GM18909 (cell line): ENCODE data around the gene HABP4.
"Not testable (repeated sequence)": the region's sequence is repeated elsewhere in the genome, so short reads cannot be mapped to it uniquely, and the experiment has no call there.

Experiments used
- ATAC-seq: cut with Tn5 transposase; IDR thresholded peaks from one replicate; pipeline ENCODE4 v1.9.1; 2021; ENCODE audit warnings: mild to moderate bottlenecking; ENCODE audit not compliant: unreplicated experiment, poor library complexity

The HABP4 gene

GRCh38 chr9:96494215-96494800 lies 44.3 kb downstream of the HABP4 start:
- ATAC-seq = no peak

- ATAC-seq = no peak
Observed at GRCh38 chr9:96495341-96495740, 45.4 kb downstream of the HABP4 start.

DNA sequence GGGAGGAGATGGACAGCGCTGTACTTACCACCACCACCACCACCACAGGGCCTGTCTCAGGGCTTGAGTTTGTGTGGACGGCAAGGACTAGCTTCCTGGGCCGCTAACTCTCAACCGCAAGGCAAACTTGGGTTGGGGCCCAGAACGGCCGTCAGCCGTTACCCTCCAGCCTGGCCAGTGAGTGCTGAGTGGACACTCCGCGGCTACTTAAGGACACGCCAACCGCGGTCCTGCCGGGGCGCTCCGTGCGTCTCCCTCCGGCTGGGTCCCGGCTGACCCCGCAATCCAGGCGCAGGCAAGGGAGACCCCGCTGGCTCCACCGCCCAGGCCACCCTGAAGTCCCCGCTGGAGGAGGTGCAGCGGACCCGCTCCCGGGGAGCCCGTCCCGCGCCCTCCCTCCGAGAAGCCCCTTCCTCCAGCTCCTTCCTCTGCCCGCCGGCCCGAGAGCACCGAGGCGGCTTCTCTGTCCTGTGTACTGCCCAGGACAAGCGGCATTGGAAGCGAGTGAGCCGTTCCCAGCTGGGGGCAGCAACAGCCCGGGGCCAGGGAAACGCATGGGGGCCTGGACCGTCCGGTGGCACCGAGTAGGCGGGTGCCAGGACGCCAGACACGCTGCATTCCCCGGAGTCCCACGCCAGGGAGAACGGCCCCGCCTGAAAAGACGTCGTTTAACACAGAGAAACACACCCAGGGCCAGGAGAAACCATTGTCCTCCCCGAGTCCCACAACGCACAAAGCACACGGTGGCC lies 46.6 kb downstream of the HABP4 start:
- ATAC-seq = no peak

DNA sequence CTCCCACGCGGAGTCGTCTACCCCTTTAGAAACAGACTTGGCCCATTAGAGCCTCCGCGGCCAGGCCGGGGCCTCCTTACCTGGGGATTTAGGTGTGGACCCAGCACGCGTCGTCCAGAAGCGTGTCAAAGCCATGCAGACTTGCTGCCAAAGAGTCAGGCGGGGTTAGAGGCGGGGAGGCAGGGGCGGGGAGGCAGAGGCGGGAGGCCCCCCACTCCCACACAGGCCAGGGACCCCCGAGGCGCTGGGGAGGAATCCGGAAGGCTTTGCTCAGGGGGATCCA lies 47.1 kb downstream of the HABP4 start:
- ATAC-seq = no peak

DNA sequence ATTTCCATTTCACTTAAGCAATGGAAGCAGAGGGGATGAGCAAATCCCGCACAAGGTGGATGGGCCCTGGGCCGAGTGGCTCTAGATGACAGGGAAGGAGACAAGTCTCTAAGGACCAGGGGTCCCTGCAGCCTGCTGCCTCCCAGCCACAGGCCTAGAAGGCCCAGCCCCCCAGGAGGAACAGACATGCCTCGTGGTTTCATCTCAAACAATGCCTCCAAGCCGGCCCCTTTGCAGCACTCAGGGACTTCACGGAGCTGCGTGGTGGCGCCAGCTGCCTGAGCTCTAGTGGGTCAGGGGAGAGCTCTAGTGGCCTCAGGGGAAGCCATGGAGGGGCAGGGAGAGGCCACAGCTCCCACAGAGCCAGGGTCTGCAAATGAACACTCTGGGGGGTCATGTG lies 48.8 kb downstream of the HABP4 start:
- no peak for ATAC-seq

DNA sequence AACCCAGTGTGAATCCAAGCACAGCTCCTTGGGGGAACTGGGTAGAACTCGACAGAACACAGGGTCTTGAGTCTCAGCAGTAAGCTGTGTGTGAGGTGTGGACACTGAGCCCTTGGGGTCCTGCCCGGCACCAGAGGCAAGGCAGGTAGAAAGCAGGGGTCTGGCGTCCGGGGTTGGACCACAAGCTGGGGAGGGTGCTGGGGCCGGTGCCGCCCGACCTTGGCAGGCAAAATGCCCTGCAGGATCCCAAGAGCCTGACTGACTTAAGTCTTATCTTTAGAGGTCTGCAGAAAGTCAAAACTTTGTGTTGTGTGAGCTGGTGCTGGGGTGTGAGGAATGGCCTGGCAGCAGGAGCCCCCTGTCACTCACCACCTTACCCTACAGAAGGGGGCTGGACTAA lies 49.3 kb downstream of the HABP4 start:
- ATAC-seq = no peak

DNA sequence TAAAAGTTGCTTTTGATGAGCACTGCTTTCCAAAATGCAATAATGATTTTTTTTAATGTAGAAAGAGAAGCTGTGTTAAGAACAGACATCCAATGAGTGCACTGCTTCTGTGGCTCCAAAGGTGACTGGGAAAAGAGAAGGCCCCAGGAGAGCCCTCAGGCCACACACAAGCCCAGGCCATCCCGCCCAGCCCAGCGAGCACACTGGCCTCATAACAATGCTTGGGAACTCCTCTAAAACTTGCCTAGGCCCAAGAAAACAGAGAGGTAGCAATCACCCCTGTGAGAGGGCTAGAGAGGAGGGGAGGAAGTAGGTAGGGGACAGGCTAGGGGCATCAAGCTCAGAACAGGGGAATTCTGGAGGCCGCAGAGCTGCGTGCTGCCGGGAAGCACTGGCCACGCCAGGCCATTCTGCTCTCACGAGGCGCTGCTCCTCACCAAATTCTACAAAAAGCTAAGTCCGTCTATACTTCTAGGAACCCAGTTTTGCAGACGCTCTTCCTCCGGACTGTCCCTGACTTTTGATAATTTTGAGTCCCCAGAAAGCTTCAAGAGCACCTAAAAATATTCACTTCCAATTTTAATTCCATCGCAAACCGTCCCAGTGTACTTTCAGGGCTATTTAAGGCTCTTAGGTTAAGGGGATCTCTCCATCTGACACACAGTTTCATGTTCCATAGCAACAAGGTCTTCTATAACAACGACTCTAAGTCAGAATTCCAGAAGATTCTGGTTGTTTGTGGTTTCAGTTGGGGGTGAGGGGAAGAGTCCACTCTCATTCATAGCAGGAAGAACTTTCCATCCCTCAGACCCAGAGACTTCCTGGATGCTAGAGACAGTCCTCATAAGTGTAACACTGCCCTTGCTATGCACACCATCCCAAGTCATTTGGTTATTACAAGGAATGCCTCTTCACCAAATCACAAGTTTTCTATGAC lies 51.0 kb downstream of the HABP4 start:
- no peak for ATAC-seq

DNA sequence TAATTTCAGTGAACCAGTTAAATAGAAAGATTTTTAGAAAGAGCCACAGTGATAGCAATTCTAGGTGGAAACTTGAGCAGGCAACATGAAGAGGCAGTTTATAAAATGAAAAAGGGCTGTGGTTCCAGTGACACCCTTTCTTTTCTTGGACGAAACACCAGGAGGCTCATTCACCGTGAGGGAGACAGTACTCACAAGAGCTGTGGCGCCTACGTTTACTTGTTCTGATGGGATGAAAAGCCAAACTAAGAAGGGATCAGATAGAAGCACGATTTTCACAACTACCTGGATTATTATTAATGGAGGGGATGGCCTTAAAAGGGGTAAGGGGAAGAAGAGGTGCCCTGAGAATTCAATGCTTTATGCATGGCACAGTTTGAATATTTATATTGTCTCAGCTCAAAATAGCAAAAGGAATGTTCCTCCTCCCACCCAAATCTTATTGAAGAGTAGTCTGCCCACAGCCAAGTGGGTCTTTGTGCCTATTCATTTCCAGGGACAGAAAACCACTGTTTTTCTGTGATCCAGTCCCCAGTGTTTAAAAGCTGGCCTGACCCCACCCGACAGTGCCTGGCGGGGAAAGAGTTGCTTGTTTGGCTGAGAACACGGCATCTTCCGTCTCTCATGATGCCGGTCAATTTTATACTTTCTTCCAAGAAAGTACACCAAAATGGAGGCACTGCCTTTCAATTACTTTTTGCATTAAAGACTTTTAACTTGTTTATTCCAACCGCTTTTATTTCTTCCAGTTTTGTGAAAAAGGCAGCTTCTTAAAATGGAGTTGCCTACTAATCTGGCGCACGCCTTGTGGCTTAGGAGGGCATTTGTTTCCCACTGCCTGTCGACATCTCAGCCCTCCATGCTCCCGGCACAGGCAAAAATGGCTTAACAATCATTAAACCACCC lies 51.9 kb downstream of the HABP4 start:
- no peak for ATAC-seq

DNA sequence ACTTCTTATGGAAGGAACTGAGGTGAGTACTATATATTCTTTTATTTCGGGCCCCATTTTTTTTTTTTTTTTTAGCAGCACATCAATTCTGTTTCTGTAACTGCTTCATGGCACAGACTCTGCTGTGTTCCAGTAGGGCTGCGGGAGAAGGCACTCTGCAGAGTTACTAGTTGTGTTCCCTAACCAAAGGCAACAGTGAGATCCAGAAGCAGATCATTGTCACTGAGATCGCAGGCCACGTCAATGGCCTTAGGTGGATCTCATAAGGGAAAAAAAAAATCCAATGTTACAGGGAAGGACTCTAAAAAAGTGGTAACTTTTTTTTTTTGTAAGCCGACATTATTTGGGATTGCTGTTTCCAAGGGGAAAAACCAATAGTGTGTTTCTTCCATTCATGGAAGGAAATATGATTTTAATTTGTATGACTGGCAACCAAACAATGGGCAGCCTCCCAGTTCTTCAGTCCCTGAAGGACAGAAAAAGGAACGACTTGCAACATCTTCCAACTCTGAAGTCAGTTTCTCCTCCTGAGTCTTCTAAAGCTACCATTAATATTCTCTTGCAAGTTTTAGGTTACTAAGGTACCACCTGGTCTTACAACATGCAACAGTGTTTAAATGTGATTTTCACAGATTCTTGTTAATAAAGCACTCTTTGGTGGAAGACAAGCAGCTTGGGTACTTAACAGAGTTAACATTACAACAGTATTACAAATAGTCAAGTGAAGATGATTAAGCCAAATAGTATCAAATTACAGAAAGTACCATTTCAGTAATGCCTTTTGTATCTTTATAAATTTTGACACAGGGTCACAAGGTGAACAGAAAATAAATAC lies 52.8 kb downstream of the HABP4 start:
- no peak for ATAC-seq

DNA sequence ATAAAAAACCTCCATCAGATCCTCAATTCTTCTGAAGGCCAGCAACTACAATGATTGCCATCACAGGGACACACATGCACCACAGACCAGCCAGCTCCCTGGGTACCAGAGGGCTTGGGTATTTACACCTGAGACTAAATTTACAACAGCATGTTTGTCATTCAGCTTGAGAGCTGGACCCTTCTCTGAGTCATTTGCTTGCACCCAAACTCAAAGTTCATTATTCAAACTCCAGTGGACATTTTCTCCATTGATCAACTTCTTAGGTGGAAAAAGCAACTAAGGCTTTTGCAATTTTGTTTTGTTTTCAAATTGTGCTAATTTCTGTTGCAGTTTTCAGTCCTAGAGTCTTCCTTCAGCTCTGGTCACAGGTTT lies 53.4 kb downstream of the HABP4 start:
- not testable (repeated sequence) for ATAC-seq

GRCh38 chr9:96503918-96504317 lies 53.9 kb downstream of the HABP4 start:
- no peak for ATAC-seq

GRCh38 chr9:96505316-96505991 lies 55.5 kb downstream of the HABP4 start:
- ATAC-seq = no peak

- ATAC-seq = no peak
Observed at GRCh38 chr9:96508227-96508940, 58.4 kb downstream of the HABP4 start.

- no peak for ATAC-seq
Observed at GRCh38 chr9:96509026-96509425, 59.1 kb downstream of the HABP4 start.

DNA sequence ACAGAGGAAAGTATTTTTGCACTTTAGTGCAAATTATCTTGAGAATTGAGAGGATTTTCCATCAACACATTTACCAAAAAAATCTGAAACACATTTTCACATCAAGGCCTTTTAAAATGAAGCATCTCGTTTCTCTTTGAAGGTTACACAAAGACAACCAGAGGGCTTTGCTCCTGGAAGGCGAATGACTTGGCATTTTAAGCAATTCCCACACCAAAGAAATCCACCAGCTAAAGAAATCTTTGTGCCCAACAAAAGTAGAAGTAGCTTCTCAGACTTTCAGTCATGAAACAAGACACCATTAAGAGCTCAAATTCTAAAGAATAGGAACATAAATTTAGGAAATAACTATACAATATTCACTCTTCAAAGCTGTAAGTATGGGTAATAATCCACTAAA lies 59.9 kb downstream of the HABP4 start:
- ATAC-seq = no peak

GRCh38 chr9:96510258-96510657 lies 60.3 kb downstream of the HABP4 start:
- ATAC-seq = no peak

GRCh38 chr9:96512240-96512639 lies 62.3 kb downstream of the HABP4 start:
- no peak for ATAC-seq

DNA sequence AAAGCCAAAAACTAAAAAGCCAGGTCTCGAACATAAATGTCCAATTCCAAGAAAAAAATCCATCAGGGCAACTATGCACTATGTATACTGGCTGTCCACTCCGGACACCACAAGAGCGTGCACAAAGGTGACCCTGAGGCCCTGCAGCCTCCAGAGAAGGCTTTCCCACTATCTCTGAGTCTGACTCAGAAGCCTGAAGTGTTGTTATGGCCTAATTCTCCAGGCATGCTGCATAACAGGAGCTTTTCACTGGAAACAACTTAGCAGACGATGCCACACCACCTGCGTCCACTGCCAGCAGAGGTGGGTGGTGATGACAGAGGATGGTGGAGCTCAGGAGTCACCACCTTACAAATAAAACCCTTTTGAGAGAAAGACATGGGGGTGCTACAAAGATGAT lies 63.7 kb downstream of the HABP4 start:
- no peak for ATAC-seq
